ENCODE measurements around the gene PAM16. TPM values are rescaled to one million over a fixed set of nuclear protein-coding genes. Genes with fewer than 3 reads are reported as not detected.

PAM16 gene
- 12.5 and 15.5 TPM in 2 replicates for total RNA-seq

DNA sequence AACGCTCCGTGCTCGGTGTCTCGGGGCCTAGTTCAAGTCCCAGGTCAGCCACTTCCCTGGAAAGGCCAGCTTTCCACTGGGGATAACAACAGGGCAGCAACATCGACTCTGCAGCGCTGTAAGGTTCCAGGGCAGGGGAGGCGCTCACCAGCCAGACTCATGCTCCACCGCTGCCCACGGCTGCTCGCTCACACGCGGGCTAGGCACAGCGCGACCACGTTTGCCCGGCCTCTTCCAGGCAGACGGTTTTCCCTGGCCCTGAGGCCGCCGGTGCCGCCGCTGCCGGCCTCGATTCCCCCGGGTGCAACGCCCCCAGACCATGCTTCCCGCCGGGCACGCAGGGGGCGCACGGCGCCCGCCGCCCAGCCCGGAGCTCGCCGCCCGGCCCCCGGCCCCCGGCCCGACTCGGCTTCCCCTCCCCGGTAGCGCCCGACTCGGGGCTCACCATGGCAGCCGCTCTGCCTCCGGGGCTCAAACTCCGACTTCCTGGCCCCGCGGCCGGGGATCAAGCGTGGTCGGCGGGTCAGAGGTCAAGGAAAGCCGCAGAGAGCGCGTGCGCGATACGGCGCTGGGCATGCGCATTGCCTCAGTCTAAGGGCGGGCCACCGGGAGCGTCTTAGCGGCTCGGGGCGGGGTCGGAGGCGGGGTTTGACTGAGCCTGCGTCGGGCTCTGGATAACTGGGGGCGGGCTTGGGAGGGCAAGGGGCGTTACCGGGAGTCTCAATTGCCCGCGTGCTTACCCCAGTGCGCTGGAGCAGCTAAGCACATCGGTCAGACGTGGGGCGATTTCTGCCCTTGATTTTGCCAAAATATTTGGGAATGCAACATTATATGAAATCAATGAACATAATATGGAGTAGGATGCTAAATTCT lies at the start of gene PAM16:
TSS of gene PAM16 (minus strand) at position 535 of the 873 bp plus-strand sequence. CDS start at position 448, 87 bp downstream.

GRCh38 chr16:4371357-4372000 lies 20.4 kb upstream of the PAM16 start, which contains the start of gene VASN:
VASN (plus strand) TSS chr16:4371848; CDS start chr16:4380878, 9,030 bp downstream.

DNA sequence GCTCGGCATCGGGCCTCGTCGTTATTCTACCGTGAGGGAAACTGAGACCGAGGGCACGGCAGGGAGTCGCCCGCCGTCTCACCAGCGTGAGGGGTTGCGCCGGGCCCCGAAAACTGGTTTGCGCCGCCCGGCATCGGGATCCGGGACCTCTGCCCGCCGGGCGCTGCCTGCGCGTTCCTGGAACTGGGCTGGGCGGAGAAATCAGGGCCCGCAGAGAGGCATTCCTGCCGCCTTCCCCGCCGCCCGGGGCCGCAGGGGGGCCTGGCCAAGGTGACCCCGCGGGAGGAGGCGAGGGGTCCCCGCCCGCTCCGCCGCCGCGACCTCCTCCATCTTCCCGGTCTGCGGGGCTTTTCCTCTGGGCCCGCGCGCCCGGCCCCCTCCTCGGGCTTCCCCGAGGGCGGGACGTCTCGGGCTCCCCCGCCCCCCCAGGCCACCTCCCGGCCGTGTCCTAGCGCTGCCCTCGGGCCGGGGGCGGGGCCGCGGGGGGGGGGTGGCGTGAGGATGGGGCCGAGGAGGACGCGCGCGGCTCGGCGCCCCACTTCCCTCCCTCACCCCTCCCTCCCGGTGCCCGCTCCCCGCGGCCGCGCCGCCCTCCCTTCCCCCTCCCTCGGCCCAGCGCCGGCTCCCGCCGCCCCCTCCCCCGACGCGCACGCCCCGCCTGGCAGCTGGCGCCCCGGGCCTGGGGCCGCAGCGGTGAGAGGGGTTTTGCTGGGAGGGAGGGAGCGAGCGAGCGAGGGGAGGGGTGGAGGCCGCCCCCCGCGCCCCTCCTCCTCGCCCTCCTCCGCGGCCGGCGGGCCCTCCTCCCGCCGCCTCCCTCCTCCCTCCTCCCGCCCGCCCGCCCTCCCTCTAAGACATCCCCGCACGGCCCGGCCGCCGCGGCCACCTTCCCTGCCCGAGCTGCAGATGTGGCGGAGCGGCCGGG lies 35.7 kb downstream of the PAM16 start, which contains the start of gene GLIS2:
TSS of gene GLIS2 (plus strand) at position 882 of the 922 bp plus-strand sequence. CDS start 16,214 bp downstream, outside the sequence.

Other genes starting within 250 kb of the PAM16 start
- gene ADCY9, start 234.9 kb downstream of the PAM16 start, total RNA-seq = 61.4 and 77.1 TPM in 2 replicates
- gene SRL, start 109.2 kb downstream of the PAM16 start, total RNA-seq = 0.12 and 0.16 TPM in 2 replicates
- 10.9 and 13.5 TPM in 2 replicates for gene TFAP4, start 78.3 kb downstream of the PAM16 start, total RNA-seq
- 6.0 and 6.6 TPM in 2 replicates for gene GLIS2, start 35.3 kb downstream of the PAM16 start, total RNA-seq
- 228 and 251 TPM in 2 replicates for gene VASN, start 20.5 kb upstream of the PAM16 start, total RNA-seq
- 23.7 and 26.1 TPM in 2 replicates for gene CORO7, start 65.3 kb upstream of the PAM16 start, total RNA-seq
- 42.5 and 43.4 TPM in 2 replicates for gene DNAJA3, start 74.5 kb upstream of the PAM16 start, total RNA-seq
- 65.2 and 67.0 TPM in 2 replicates for gene NMRAL1, start 123.3 kb upstream of the PAM16 start, total RNA-seq
- gene HMOX2, start 125.1 kb upstream of the PAM16 start, total RNA-seq = 32.4 and 36.0 TPM in 2 replicates
- 17.8 and 18.5 TPM in 2 replicates for gene CDIP1, start 187.5 kb upstream of the PAM16 start, total RNA-seq
- under 0.01 and 0.12 TPM in 2 replicates for gene C16orf96, start 205.0 kb upstream of the PAM16 start, total RNA-seq